Measurements from ENCODE around the gene C8A.

The C8A gene

DNA sequence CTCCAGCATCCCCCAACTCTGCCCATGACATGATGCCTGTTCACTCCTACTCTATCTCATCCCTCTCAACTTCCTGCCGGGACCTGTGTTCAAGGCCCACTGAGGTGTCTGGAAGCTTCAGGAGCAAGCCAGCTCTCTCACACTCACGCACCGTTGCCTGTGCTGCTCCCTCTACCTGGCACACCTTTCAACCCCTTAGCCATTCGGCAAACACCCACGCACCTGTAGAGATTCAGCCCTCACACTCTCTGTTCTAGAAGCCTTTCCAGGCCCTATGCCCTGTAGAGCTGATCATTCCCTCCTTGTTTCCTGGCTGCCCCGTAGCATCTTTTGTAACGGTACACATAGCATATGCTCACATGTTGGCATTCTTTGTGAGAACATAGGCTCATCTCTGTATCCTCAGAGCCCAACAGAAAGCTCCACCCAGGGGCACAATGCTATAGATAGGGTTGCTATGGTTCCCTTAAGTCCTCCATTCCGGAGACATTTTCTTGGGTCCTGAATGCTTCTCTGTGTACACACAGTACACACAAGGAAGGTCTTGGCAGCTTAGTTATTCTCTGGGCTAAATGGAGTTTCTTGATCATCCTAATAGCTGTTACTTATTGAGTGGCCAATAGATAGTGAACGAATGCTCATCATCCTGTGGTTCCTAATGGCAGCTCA lies 109.9 kb downstream of the C8A start:
- no peak overlapping the region for H3K27ac ChIP-seq (ENCODE audit: low read depth, low read length, severe bottlenecking)
- 95 to 96% methylated on average over 6 to 8 of the region's 9 CpGs for WGBS, 2 experiments (ENCODE audit: insufficient coverage in 2 of 2)
- no peaks in the 10 kb centered on the region for H3K4me1 ChIP-seq (ENCODE audit: control insufficient read depth, insufficient read depth, low read length, poor library complexity, severe bottlenecking)
- H3K9me3 ChIP-seq (ENCODE audit: control insufficient read depth, low read length): no peaks in the 10 kb centered on the region
- no peak overlapping the region for H3K4me3 ChIP-seq (ENCODE audit: extremely low read depth, insufficient read depth, low read length, poor library complexity, severe bottlenecking)
- H3K36me3 ChIP-seq (ENCODE audit: control insufficient read depth, insufficient read depth, low read length): no peaks in the 10 kb centered on the region

DNA sequence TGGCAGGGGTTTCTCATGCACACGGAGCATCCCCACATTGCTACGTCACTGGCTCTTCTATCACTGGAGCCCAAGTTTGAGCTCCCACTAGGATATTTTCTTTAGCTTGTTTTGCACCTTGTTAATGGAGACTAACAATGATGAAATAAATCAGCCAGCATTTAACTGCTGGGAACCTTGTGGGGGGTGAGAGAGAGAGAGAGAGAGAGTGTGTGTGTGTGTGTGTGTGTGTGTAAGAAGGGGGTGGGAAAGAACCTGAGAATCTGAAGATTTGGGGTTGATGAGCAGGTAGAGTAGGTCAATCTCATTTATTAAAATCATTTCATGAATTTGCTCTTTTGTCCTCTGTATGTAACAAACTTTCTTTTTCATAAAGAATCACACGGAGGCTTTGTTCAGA lies 110.6 kb downstream of the C8A start:
- Histone ChIP-seq H3K4me3 (ENCODE audit: extremely low read depth, insufficient read depth, low read length, poor library complexity, severe bottlenecking) (no peak overlapping the region), H3K27ac (ENCODE audit: low read depth, low read length, severe bottlenecking) (no peak overlapping the region), H3K4me1 (ENCODE audit: control insufficient read depth, insufficient read depth, low read length, poor library complexity, severe bottlenecking) (no peaks in the 10 kb centered on the region), H3K36me3 (ENCODE audit: control insufficient read depth, insufficient read depth, low read length) (no peaks in the 10 kb centered on the region), H3K9me3 (ENCODE audit: control insufficient read depth, low read length) (no peaks in the 10 kb centered on the region)
- WGBS, 2 experiments (ENCODE audit: insufficient coverage in 2 of 2): 96% methylated on average over 3 of the region's 3 CpGs; no CpG with 5 or more reads in 1 of the 2 experiments

DNA sequence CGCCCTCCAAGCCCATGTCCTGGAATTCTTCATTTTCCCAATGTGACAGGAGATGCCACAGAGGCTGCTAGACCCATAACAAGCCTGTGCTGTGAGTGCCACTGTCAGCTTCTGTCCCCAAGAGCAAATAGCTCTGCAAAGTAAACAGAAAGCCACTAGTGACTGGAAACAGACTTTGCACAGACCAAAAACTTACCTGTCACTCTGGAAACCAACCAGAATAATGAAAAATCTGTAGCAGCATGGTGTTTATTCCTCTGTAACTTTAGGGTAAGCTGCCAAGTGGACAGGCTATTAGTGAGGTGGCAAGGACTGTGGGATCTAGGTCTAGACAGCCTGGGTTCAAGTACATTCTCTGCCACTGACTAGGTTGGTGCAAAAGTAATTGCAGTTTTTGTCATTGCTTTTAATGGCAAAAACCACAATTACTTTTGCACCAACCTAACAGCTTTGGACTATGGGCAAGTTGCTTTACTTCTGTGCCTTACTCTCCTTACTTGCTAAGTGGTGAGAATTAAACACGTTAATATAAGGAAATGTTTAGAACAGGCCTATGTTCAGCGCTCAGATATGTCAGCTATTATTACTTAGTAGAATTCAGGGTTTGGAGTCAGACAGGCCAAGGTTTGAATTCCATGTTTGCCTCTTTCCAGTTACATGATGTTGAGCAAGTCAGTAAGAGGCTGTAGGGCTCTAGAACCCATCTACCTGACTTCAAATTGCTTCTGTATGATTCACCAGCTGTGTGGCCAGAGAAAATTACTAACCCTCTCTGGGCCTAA lies 111.5 kb downstream of the C8A start, which contains the start of gene C8B:
C8B (minus strand) TSS at position 100 of the 782 bp plus-strand sequence; CDS start at position 33, 67 bp downstream.
- 95 to 96% methylated on average over 2 to 3 of the region's 3 CpGs for WGBS, 2 experiments (ENCODE audit: insufficient coverage in 2 of 2)

DNA sequence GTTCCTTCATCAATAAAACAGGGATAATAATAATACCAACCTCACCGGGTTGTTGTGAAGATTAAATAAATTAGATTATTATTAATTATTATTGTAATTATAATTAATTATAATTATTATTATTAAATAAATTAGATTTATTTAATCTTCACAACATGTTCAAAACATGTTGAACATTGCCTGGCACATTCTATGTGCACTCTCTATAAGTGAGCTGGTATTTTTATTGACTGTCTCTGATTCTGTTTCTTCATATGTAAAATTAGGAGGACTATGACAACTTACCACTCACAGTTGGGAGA lies 112.1 kb downstream of the C8A start:
- no peaks in the 10 kb centered on the region for H3K4me1 ChIP-seq (ENCODE audit: control insufficient read depth, insufficient read depth, low read length, poor library complexity, severe bottlenecking)
- H3K9me3 ChIP-seq (ENCODE audit: control insufficient read depth, low read length): no peaks in the 10 kb centered on the region
- H3K36me3 ChIP-seq (ENCODE audit: control insufficient read depth, insufficient read depth, low read length): no peaks in the 10 kb centered on the region
- no CpG with 5 or more reads among the region's 1 CpG for WGBS, 2 experiments (ENCODE audit: insufficient coverage in 2 of 2)
- no peak overlapping the region for H3K27ac ChIP-seq (ENCODE audit: low read depth, low read length, severe bottlenecking)
- no peak overlapping the region for H3K4me3 ChIP-seq (ENCODE audit: extremely low read depth, insufficient read depth, low read length, poor library complexity, severe bottlenecking)

More for the DNA sequence above, 111.5 kb downstream of the C8A start, which contains the start of gene C8B:
- H3K4me3 ChIP-seq (ENCODE audit: extremely low read depth, insufficient read depth, low read length, poor library complexity, severe bottlenecking): no peak within 1 kb of the TSS
- no peaks in the 10 kb centered on the region for H3K4me1 ChIP-seq (ENCODE audit: control insufficient read depth, insufficient read depth, low read length, poor library complexity, severe bottlenecking)
- no peak within 1 kb of the TSS for H3K27ac ChIP-seq (ENCODE audit: low read depth, low read length, severe bottlenecking)
- no peaks in the 10 kb centered on the region for H3K9me3 ChIP-seq (ENCODE audit: control insufficient read depth, low read length)
- no peaks in the 10 kb centered on the region for H3K36me3 ChIP-seq (ENCODE audit: control insufficient read depth, insufficient read depth, low read length)

DNA sequence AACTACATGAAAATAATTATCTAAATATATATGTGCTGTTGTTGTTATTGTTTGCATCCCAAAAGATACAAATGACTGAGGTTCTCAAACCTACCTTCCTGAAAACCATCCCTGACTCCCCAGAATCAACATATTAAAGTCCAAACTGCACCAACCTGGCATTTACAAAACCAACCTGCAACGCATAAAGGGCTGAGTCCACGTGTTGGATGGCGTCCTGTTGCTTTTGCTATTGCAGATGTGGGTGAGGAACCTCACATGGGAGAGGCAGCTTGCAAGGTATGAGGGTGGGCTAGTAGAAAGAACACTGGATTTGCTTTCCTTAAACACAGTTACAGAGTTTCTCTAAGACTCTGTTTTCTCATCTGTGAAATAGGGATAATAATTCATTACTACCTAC lies 112.8 kb downstream of the C8A start:
- WGBS, 2 experiments (ENCODE audit: insufficient coverage in 2 of 2): 90% methylated on average over 2 of the region's 3 CpGs; no CpG with 5 or more reads in 1 of the 2 experiments

More for the DNA sequence above, 112.8 kb downstream of the C8A start:
- no peaks in the 10 kb centered on the region for H3K4me1 ChIP-seq (ENCODE audit: control insufficient read depth, insufficient read depth, low read length, poor library complexity, severe bottlenecking)
- H3K36me3 ChIP-seq (ENCODE audit: control insufficient read depth, insufficient read depth, low read length): no peaks in the 10 kb centered on the region
- no peak overlapping the region for H3K27ac ChIP-seq (ENCODE audit: low read depth, low read length, severe bottlenecking)
- H3K4me3 ChIP-seq (ENCODE audit: extremely low read depth, insufficient read depth, low read length, poor library complexity, severe bottlenecking): no peak overlapping the region
- H3K9me3 ChIP-seq (ENCODE audit: control insufficient read depth, low read length): no peaks in the 10 kb centered on the region

All from mesodermal cell (in vitro differentiated cells).